Common myeloid progenitor, CD34-positive (primary cell): Measurements from ENCODE around the gene RYK.

Experiments used
- CTCF ChIA-PET: fragments of 350-600 bp; sonication (Branson Sonifier 250); formaldehyde crosslinking; loops from one replicate; lab custom pipeline; 2021; ENCODE audit warnings: antibody characterized with exemption; lab: Charles Lee
- POLR2A ChIA-PET: fragments of 350-600 bp; sonication (Branson Sonifier 250); formaldehyde crosslinking; loops from one replicate; lab custom pipeline; 2021; ENCODE audit warnings: antibody characterized with exemption; lab: Charles Lee
- DNase-seq, 3 donors: peaks; one replicate each; pipeline versions ENCODE4 v3.0.0 to v3.0.0-alpha.2; 2013
- H3K27ac ChIP-seq, 2 experiments: 1 replicate in 1 of 2; 2 replicates in 1 of 2; pipeline ENCODE4 v1.7.0; 2013; ENCODE audit warnings: inconsistent platforms in 2 of 2, low read length in 2 of 2, mild to moderate bottlenecking in 2 of 2, low read depth in 1 of 2, moderate library complexity in 1 of 2; ENCODE audit not compliant: severe bottlenecking in 2 of 2, insufficient read depth in 1 of 2, poor library complexity in 1 of 2
- H3K27me3 ChIP-seq, 5 experiments: replicated peaks in 2 of 5; 1 replicate in 3 of 5; 2 replicates in 2 of 5; pipeline versions ENCODE4 v1.6.1 to v1.7.0; 2013; ENCODE audit warnings: low read length in 4 of 5, mild to moderate bottlenecking in 2 of 5, moderate library complexity in 2 of 5, inconsistent platforms in 1 of 5; ENCODE audit not compliant: insufficient read depth in 5 of 5, control insufficient read depth in 4 of 5
- H3K36me3 ChIP-seq, 4 experiments: 1 replicate in 2 of 4; 2 replicates in 2 of 4; pipeline versions ENCODE4 v1.6.1 to v1.7.0; 2013; ENCODE audit warnings: low read length in 3 of 4, control low read depth in 1 of 4, mild to moderate bottlenecking in 1 of 4; ENCODE audit not compliant: control insufficient read depth in 4 of 4, insufficient read depth in 4 of 4
- H3K4me1 ChIP-seq, 4 experiments: 1 replicate in 3 of 4; 2 replicates in 1 of 4; pipeline versions ENCODE4 v1.6.1 to v1.7.1; 2013; ENCODE audit warnings: low read length in 3 of 4, mild to moderate bottlenecking in 3 of 4, control low read depth in 1 of 4, inconsistent platforms in 1 of 4, moderate library complexity in 1 of 4; ENCODE audit not compliant: control insufficient read depth in 4 of 4, insufficient read depth in 4 of 4; ENCODE audit errors: control extremely low read depth in 1 of 4
- H3K4me3 ChIP-seq, 7 experiments: 1 replicate in 4 of 7; 2 replicates in 3 of 7; pipeline versions ENCODE4 v1.5.1 to v1.7.0; 2013; ENCODE audit warnings: mild to moderate bottlenecking in 7 of 7, low read length in 6 of 7, moderate library complexity in 6 of 7, inconsistent platforms in 2 of 7, low read depth in 2 of 7, control low read depth in 1 of 7; ENCODE audit not compliant: insufficient read depth in 4 of 7, control insufficient read depth in 1 of 7; ENCODE audit errors: extremely low read depth in 1 of 7
- H3K9me3 ChIP-seq, 5 experiments: 1 replicate in 4 of 5; 2 replicates in 1 of 5; pipeline versions ENCODE4 v1.6.1 to v1.7.1; 2013; ENCODE audit warnings: low read length in 4 of 5, mild to moderate bottlenecking in 2 of 5, inconsistent platforms in 1 of 5, low read depth in 1 of 5, moderate library complexity in 1 of 5; ENCODE audit not compliant: control insufficient read depth in 4 of 5, insufficient read depth in 2 of 5; ENCODE audit errors: control extremely low read depth in 1 of 5
- WGBS: methylation state at CpG from one replicate; pipeline ENCODE4 v1.1.5; 2013; ENCODE audit not compliant: insufficient coverage; 5-methylcytosine and 5-hydroxymethylcytosine counted together

The RYK gene

DNA sequence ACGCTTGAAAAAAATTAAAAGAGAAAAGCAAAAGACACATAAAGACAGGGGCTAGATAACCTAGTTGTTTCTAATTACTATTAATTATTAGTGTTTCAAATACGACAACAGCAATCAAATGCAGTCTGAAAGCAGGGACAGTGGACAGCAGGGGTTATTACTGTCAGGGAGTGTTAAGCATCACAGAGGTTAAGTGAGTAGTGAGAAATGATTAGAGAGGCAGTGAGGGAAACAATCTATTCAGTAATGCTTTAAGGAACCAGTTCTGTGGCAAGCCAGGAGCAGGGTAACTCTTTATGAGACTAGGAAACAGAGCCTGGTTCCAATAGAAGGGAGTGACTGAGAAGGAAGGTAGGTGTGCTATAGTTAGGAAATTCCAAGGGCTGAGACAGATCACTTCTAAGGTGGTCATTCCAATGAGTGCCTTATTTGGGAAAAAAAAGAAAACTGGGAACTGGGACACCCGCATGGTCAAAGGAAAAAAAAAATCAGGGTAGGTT, 15.0 kb downstream of the RYK start:
- Histone ChIP-seq H3K4me3 (no peak overlapping the region), H3K27me3 (no peaks in the 10 kb centered on the region), H3K4me1 (peaks cover 0 to 13% (median 9%) of the 10 kb centered on the region in 4 experiments), H3K27ac (no peak overlapping the region), H3K9me3 (no peaks in the 10 kb centered on the region), H3K36me3 (no peaks in the 10 kb centered on the region)
- WGBS: 100% methylated on average over 1 of the region's 3 CpGs
- ChIA-PET CTCF (interaction anchor here (3.2 kb wide), 1 partner anchor 23 kb away, joined by 13 read pairs; no protein-coding TSS in a partner anchor), POLR2A (no interaction called here)
- DNase-seq: no peak

DNA sequence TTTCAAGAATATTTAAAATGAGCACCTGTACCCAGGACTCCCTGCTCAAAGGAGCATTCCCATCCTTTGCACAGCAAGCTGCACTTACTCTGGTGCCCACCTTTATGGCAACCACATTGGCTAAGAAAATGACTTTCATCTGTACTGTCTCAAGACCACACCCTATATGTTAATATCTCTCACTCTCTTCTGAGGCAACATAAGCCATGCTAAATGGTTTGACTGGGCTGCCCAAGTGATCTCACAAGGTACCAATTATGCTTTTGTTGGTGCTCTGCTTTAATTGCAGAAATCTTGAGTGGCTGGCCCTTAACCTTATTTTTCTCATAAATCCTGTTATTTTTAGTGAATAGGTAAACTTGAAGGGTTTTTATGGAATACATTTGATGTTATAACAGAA, 17.7 kb downstream of the RYK start:
- Histone ChIP-seq H3K4me3 (no peak overlapping the region), H3K27ac (no peak overlapping the region), H3K9me3 (no peaks in the 10 kb centered on the region), H3K27me3 (no peaks in the 10 kb centered on the region), H3K36me3 (no peaks in the 10 kb centered on the region), H3K4me1 (peaks cover 0 to 8% (median 7%) of the 10 kb centered on the region in 4 experiments)
- ChIA-PET POLR2A (no interaction called here), CTCF (interaction anchor here (1.0 to 2.1 kb wide), 2 partner anchors 9 to 14 kb away, joined by 5 to 8 read pairs; no protein-coding TSS in a partner anchor)
- no peak for DNase-seq

DNA sequence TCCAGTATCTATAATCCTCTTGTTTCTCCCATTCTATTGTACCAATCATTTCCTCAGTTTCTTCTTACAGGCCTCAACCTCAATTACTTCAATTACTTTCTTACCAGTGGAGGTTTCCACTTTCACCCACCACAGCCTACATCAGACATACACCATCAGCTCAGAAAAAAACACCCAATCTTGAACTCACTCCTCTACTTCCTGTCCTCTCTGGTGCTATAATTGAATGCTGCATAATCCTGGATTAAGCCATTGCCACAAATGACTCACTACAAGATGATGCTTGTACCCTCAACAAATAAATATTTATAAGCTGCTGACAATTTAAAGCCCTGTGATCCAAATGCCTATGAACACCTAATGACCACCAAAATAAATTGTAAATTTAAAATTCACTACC, 18.5 kb downstream of the RYK start:
- no peak overlapping the region for H3K4me3 ChIP-seq
- no peak for DNase-seq
- no peaks in the 10 kb centered on the region for H3K36me3 ChIP-seq
- CTCF ChIA-PET: interaction anchor here (1.0 to 2.1 kb wide), 3 partner anchors 8 to 13 kb away, joined by 3 to 8 read pairs (median 5); no protein-coding TSS in a partner anchor
- no peaks in the 10 kb centered on the region for H3K27me3 ChIP-seq
- POLR2A ChIA-PET: interaction anchor here (0.6 kb wide), 1 partner anchor 9 kb away, joined by 3 read pairs; no protein-coding TSS in a partner anchor
- no peak overlapping the region for H3K27ac ChIP-seq
- no peaks in the 10 kb centered on the region for H3K9me3 ChIP-seq
- peaks cover 0 to 8% (median 7%) of the 10 kb centered on the region in 4 experiments for H3K4me1 ChIP-seq

DNA sequence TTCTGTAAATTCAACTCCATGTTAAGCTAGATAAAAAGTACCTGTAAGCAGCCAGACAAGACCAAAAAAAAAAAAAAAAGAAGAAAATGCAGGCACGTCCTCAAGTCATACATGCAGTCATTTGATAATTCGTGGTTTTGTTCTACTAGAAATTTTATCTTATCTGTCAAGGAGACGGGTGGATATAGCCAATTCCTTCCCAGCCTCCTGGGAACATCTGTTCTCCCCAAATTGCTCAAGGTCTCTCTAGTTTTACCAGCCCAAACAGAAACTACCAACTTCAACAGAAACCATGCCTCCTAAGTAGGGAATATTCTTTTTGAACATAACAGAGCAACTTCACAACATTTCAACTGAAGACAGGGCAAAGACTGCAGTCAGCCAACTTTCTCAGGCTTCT, 19.5 kb downstream of the RYK start:
- ChIA-PET CTCF (interaction anchor here (1.0 to 2.1 kb wide), 3 partner anchors 7 to 46 kb away, joined by 3 to 8 read pairs (median 4); no protein-coding TSS in a partner anchor), POLR2A (no interaction called here)
- Histone ChIP-seq H3K4me1 (peaks cover 0 to 6% (median 3%) of the 10 kb centered on the region in 4 experiments), H3K4me3 (no peak overlapping the region), H3K27ac (no peak overlapping the region), H3K9me3 (no peaks in the 10 kb centered on the region), H3K36me3 (no peaks in the 10 kb centered on the region), H3K27me3 (no peaks in the 10 kb centered on the region)
- DNase-seq: peak in 1 of 3 donors; percentile 30
- no CpG with 5 or more reads among the region's 3 CpGs for WGBS

DNA sequence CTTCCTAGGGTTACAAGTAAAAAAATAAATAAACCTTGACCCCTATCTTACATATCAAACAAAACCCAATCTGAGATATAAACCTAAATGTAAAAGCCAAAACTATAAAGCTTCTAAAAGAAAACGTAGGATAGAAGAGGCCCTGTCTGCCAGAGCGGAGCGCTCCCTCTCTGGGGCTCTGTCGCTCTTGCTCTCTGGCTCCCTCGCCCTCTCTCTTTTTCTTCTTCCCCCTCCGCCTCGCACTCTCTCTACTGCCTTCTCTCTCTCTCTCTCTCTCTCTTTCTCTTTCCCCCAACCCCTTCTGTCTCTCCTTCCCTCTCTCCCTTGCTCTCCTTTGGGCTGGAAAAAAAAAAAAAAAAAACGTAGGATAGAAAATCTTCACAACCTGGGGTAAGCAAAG, 21.6 kb downstream of the RYK start:
- 96% methylated on average over 7 of the region's 8 CpGs for WGBS
- H3K27ac ChIP-seq: no peak overlapping the region
- no peak for DNase-seq
- ChIA-PET POLR2A (no interaction called here), CTCF (no interaction called here)
- no peaks in the 10 kb centered on the region for H3K27me3 ChIP-seq
- H3K4me3 ChIP-seq: no peak overlapping the region
- peaks cover 0 to 6% (median 3%) of the 10 kb centered on the region in 4 experiments for H3K4me1 ChIP-seq
- no peaks in the 10 kb centered on the region for H3K36me3 ChIP-seq
- H3K9me3 ChIP-seq: no peaks in the 10 kb centered on the region

DNA sequence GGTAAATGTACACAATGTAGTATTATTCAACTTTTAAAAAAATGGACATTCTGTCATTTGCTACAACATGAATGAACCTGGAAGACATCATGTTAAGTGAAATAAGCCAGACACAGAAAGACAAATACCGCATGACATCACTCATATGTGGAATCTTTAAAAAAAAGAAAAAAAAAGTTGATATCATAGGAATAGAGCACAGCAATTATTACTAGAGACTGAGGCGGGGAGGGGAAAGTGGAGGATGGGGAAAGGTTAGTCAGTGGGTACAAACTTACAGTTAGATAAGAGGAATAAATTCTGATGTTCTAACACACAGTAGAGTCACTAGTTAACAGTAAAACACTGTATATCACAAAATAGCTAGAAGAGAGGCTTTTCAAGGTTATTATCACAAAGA, 22.2 kb downstream of the RYK start:
- WGBS: no CpG with 5 or more reads among the region's 2 CpGs
- CTCF ChIA-PET: no interaction called here

DNA sequence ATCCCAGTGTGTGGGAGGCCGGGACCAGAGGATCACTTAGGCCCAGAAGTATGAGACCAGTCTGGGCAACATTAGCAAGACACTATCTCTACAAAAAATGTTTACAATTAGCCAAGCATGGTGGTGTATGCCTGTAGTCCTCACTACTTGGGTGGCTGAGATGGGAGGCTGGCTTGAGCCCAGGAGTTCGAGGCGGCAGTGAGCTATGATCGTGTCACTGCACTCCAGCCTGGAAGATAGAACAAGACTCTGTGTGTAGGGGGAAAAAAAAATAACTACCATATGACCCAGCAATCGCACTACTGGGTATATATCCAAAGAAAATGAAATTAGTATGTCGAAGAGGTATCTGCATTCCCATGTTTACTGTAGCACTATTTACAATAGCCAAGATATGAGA, 22.6 kb downstream of the RYK start:
- Histone ChIP-seq H3K4me3 (no peak overlapping the region), H3K27ac (no peak overlapping the region), H3K27me3 (no peaks in the 10 kb centered on the region), H3K36me3 (no peaks in the 10 kb centered on the region), H3K9me3 (no peaks in the 10 kb centered on the region), H3K4me1 (peaks cover 0 to 6% (median 3%) of the 10 kb centered on the region in 4 experiments)
- ChIA-PET POLR2A (no interaction called here), CTCF (no interaction called here)
- DNase-seq: no peak
- 80% methylated on average over 1 of the region's 6 CpGs for WGBS

More for the DNA sequence above, 22.2 kb downstream of the RYK start:
- peaks cover 0 to 6% (median 3%) of the 10 kb centered on the region in 4 experiments for H3K4me1 ChIP-seq
- H3K36me3 ChIP-seq: no peaks in the 10 kb centered on the region
- POLR2A ChIA-PET: no interaction called here
- H3K9me3 ChIP-seq: no peaks in the 10 kb centered on the region
- no peak overlapping the region for H3K4me3 ChIP-seq
- no peak for DNase-seq
- no peak overlapping the region for H3K27ac ChIP-seq
- H3K27me3 ChIP-seq: no peaks in the 10 kb centered on the region
